AG09309 (cell line): ENCODE results near the gene MYO1F.

Source experiments
- DNase-seq: peaks from one replicate; pipeline ENCODE4 v3.0.0-alpha.2; 2010; ENCODE audit warnings: low read depth
- H3K4me3 ChIP-seq: 2 replicates; pipeline ENCODE4 v1.5.1; 2011; ENCODE audit warnings: mild to moderate bottlenecking, low read depth, low read length, moderate library complexity; ENCODE audit not compliant: control insufficient read depth
- TF ChIP-seq, protein P1 (sequence below): IDR thresholded peaks from 2 replicates; pipeline ENCODE4 v1.5.1; 2011; ENCODE audit warnings: mild to moderate bottlenecking, low read depth, low read length, inconsistent platforms; ENCODE audit not compliant: insufficient read depth, control insufficient read depth; ENCODE audit errors: missing control alignments

The MYO1F gene

DNA sequence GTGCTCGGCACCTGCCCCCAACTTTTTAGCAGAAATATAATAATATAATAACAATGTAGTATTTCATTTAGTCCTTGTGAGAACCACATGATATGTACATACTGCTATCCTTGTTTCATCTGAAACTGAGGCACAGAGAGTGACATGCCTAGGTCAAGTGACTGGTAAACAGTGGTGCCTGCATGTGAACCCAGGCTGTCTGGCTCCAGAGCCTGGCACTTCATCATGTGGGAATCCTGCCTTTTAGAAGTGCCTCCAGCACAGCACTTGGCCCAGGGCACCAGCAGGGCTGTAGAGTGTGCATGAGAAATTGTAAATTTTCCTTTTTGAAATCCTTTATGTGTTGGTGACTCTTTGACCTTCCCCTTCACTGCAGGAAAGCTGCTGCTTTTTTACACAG lies 102.2 kb downstream of the MYO1F start:
- no peak for DNase-seq
- TF ChIP-seq, protein P1, sequence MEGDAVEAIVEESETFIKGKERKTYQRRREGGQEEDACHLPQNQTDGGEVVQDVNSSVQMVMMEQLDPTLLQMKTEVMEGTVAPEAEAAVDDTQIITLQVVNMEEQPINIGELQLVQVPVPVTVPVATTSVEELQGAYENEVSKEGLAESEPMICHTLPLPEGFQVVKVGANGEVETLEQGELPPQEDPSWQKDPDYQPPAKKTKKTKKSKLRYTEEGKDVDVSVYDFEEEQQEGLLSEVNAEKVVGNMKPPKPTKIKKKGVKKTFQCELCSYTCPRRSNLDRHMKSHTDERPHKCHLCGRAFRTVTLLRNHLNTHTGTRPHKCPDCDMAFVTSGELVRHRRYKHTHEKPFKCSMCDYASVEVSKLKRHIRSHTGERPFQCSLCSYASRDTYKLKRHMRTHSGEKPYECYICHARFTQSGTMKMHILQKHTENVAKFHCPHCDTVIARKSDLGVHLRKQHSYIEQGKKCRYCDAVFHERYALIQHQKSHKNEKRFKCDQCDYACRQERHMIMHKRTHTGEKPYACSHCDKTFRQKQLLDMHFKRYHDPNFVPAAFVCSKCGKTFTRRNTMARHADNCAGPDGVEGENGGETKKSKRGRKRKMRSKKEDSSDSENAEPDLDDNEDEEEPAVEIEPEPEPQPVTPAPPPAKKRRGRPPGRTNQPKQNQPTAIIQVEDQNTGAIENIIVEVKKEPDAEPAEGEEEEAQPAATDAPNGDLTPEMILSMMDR = no peak
- H3K4me3 ChIP-seq = no peak overlapping the region

DNA sequence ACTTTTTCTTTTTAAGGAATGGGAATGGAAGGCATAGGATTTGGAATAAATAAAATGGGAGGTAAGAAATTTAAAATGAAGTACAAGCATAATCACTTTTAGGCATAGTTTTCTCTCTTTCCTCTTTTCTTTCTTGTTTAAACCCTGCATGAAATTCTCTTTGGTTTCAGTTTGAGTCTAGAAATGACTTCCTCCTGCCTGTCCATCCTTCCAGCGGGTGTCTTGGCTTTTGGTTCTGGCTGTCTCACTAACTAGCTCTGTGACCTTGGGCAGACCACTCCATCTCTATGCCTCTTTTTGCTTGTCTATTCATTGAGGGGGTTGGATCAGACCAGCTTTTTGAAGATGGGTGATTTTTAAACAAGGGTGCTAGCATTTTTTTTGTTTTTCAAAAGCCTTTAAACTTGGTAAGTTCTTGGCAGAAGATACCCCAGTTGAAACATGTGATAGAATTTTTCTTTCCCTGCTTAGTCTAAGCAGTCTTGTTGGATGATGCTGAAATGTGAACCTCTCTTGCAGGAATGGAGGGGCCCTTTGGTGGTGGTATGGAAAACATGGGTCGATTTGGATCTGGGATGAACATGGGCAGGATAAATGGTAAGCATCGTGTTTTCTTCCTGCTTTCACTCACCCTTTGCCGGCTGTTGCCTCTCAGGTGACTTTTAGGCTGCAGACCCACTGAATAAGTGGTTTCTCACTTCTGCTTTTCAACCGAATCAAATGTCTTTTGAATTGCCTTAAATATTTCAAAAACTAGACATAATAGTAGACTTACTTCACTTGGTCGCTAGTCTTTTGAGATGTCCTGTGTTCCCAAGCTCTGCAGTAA lies 103.4 kb downstream of the MYO1F start:
- no peak for DNase-seq
- TF ChIP-seq, protein P1 = no peak
- no peak overlapping the region for H3K4me3 ChIP-seq
